Measurements from ENCODE around the gene TSPEAR.

DNA sequence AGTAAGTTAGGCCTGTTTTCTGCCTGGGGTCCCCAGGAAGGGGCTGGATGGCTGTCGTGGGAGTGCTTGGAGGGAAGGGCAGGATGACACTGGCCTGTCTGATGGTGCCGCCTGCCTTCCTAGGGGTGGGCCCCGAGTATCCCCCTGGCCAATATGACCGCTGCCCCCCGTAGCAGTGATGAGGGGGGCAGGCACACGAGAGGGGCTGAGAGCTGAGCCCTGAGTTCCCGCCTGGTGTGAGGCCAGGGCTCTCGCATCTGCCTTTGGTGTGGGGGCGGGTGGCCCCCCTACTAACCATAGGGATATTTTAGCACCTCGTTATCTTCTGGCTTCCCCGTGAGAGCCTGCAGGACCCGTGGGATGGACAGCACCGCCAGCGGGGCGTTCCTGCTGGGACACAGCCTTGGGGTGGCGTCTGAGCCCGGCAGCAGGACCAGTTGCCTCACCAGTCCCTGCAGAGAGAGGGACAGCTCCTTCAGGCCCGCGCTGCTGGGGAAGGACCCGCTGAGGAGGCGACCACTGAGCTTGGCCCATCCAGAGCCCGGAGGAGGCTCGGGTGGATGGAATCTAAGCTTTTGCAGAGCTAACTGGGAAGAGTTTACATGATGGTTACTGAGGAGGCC lies 181.8 kb downstream of the TSPEAR start:
- TF ChIP-seq, protein P1, sequence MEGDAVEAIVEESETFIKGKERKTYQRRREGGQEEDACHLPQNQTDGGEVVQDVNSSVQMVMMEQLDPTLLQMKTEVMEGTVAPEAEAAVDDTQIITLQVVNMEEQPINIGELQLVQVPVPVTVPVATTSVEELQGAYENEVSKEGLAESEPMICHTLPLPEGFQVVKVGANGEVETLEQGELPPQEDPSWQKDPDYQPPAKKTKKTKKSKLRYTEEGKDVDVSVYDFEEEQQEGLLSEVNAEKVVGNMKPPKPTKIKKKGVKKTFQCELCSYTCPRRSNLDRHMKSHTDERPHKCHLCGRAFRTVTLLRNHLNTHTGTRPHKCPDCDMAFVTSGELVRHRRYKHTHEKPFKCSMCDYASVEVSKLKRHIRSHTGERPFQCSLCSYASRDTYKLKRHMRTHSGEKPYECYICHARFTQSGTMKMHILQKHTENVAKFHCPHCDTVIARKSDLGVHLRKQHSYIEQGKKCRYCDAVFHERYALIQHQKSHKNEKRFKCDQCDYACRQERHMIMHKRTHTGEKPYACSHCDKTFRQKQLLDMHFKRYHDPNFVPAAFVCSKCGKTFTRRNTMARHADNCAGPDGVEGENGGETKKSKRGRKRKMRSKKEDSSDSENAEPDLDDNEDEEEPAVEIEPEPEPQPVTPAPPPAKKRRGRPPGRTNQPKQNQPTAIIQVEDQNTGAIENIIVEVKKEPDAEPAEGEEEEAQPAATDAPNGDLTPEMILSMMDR (IDR thresholded peaks at IDR 0.05): no peak
- TF ChIP-seq POLR2A (IDR thresholded peaks at IDR 0.05) (no peak), EP300 (IDR thresholded peaks at IDR 0.05) (no peak)
